ENCODE measurements around the gene MEX3C.

DNA sequence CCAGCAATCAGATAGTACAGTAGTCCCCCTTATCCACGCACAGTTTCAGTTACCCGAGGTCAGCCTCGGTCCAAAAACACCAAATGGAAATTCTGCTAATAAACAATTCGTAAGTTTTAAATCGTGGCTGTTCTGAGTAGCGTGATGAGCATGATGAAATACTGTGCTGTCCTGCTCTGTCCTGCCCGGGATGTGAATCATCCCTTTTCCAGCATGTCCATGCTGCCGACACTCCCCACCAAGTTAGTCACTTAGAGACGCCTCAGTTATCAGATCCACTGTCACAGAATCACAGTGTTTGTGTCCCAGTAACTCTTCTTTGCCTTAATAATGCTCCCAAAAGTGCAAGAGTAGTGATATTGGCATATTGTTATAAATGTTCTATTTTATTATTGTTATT is 62.1 kb downstream of the MEX3C start:
- TF ChIP-seq CTCF (IDR thresholded peaks at IDR 0.05) = no peak
- no peak for TF ChIP-seq POLR2AphosphoS5 (IDR thresholded peaks at IDR 0.05)
- TF ChIP-seq POLR2A (IDR thresholded peaks at IDR 0.05) = no peak

Measured in stomach (tissue), 4 donors.